Measurements from ENCODE around the gene PTGER1. TPM values are rescaled to one million over a fixed set of nuclear protein-coding genes. Genes with fewer than 3 reads are reported as not detected.

The PTGER1 gene
- total and polyA plus RNA-seq, 12 donors, result 0.16 to 0.17 TPM; not detected in 10

DNA sequence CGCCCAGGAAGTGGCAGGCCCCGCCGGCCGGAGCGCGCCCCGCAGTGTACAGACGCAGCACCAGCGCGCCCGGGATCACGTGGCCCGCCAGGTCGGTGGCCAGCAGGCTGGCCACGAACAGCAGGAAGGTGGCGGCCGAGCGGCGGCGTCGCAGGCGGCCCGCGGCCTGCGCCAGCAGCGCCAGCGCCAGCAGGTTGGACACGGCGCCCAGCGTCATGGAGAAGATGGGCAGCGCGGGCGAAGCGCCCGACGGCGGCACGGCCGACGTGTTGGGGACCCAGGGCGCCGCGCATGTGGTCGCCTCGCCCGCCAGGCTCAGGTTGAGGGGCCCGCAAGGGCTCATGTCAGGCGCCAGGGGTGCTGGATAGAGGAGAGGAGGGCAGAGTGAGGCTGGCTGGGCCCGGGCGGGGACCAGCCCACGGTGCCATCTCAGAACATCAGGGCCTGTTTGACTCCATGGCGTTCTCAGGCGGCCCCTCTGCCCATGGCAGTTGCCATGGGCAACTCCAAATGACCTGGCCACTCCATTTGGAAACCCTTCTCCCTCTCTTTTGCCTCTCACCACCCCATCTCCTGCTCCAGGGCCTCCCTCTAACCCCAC is 1.1 kb downstream of the PTGER1 start:
- Histone ChIP-seq H3K4me3 (peak overlapping the region in 6 of 10 donors; percentile 5 to 38 (median 14)), H3K4me1 (peaks cover 11 to 57% (median 33%) of the 10 kb centered on the region in 9 donors), H3K27me3 (peaks cover 4 to 39% (median 31%) of the 10 kb centered on the region in 7 donors), H3K9me3 (no peaks in the 10 kb centered on the region), H3K27ac (no peak overlapping the region), H3K36me3 (peaks cover 0 to 47% (median 32%) of the 10 kb centered on the region in 9 donors)
- DNase-seq (no peak), ATAC-seq (no peak)
- TF ChIP-seq, protein P1, sequence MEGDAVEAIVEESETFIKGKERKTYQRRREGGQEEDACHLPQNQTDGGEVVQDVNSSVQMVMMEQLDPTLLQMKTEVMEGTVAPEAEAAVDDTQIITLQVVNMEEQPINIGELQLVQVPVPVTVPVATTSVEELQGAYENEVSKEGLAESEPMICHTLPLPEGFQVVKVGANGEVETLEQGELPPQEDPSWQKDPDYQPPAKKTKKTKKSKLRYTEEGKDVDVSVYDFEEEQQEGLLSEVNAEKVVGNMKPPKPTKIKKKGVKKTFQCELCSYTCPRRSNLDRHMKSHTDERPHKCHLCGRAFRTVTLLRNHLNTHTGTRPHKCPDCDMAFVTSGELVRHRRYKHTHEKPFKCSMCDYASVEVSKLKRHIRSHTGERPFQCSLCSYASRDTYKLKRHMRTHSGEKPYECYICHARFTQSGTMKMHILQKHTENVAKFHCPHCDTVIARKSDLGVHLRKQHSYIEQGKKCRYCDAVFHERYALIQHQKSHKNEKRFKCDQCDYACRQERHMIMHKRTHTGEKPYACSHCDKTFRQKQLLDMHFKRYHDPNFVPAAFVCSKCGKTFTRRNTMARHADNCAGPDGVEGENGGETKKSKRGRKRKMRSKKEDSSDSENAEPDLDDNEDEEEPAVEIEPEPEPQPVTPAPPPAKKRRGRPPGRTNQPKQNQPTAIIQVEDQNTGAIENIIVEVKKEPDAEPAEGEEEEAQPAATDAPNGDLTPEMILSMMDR (IDR thresholded peaks at IDR 0.05), result no peak
- WGBS, 2 donors, result 16 to 19% methylated on average over 43 to 53 of the region's 53 CpGs
- intact Hi-C loops (cut with DNase I), result loop anchor here in 5 of 10 donors (5.0 to 10.0 kb wide), 4 partner anchors 37 to 339 kb away; partner anchors contain the start of genes ASF1B (in 1 of the 5) and PKN1 (in 1 of the 5)

GRCh38 chr19:14473073-14473977 is 1.8 kb downstream of the PTGER1 start:
- ATAC-seq (peak in 1 of 8 donors; percentile 8), DNase-seq (no peak)
- Histone ChIP-seq H3K4me1 (peaks cover 11 to 56% (median 33%) of the 10 kb centered on the region in 9 donors), H3K4me3 (peak overlapping the region in 7 of 10 donors; percentile 2 to 38 (median 13)), H3K27ac (no peak overlapping the region), H3K27me3 (peaks cover 4 to 39% (median 31%) of the 10 kb centered on the region in 7 donors), H3K9me3 (no peaks in the 10 kb centered on the region), H3K36me3 (peaks cover 3 to 47% (median 32%) of the 10 kb centered on the region in 9 donors)
- 4 to 5% methylated on average over 86 to 97 of the region's 97 CpGs for WGBS, 2 donors
- intact Hi-C loops (cut with DNase I), result loop anchor here in 5 of 10 donors (5.0 to 10.0 kb wide), 4 partner anchors 36 to 339 kb away; partner anchors contain the start of genes ASF1B (in 1 of the 5) and PKN1 (in 1 of the 5)
- TF ChIP-seq, protein P1 (IDR thresholded peaks at IDR 0.05), result peak in 3 of 9 donors; percentile 5 to 28 (median 8)

GRCh38 chr19:14472202-14472938 is 2.8 kb downstream of the PTGER1 start:
- ATAC-seq, result peak; percentile 53 to 68 (median 65)
- DNase-seq, result peak; percentile 67 to 83

More at GRCh38 chr19:14472202-14472938, 2.8 kb downstream of the PTGER1 start:
- TF ChIP-seq, protein P1 (IDR thresholded peaks at IDR 0.05), result peak; percentile 96 to 99 (median 98)
- Histone ChIP-seq H3K4me3 (peak overlapping the region in 8 of 10 donors; percentile 5 to 39 (median 24)), H3K4me1 (peaks cover 11 to 47% (median 31%) of the 10 kb centered on the region in 9 donors), H3K36me3 (peaks cover 0 to 47% (median 34%) of the 10 kb centered on the region in 9 donors), H3K27me3 (peaks cover 4 to 39% (median 31%) of the 10 kb centered on the region in 7 donors), H3K27ac (no peak overlapping the region), H3K9me3 (no peaks in the 10 kb centered on the region)
- 2% methylated on average over 66 of the region's 66 CpGs for WGBS, 2 donors
- intact Hi-C loops (cut with DNase I), result loop anchor here in 5 of 10 donors (5.0 to 10.0 kb wide), 4 partner anchors 35 to 338 kb away; partner anchors contain the start of genes ASF1B (in 1 of the 5) and PKN1 (in 1 of the 5)

All from heart right ventricle (tissue), 16 donors.